LNCaP clone FGC (cell line): Measurements from ENCODE around the gene CEP250.

ENCODE experiments used
- DNase-seq: peaks from one replicate; pipeline ENCODE4 v3.0.0-alpha.2; 2011; ENCODE audit warnings: low read depth
- H3K4me3 ChIP-seq: 2 replicates; pipeline ENCODE4 v1.5.1; 2011; ENCODE audit warnings: mild to moderate bottlenecking, low read depth, low read length, control low read depth
- TF ChIP-seq, protein P1 (sequence below): IDR thresholded peaks from 2 replicates; pipeline ENCODE4 v1.5.1; 2012; ENCODE audit warnings: mild to moderate bottlenecking; ENCODE audit not compliant: control insufficient read depth, insufficient read depth; ENCODE audit errors: extremely low read depth

The CEP250 gene

GRCh38 chr20:35503281-35503680, 47.9 kb downstream of the CEP250 start:
- no peak for DNase-seq
- TF ChIP-seq, protein P1, sequence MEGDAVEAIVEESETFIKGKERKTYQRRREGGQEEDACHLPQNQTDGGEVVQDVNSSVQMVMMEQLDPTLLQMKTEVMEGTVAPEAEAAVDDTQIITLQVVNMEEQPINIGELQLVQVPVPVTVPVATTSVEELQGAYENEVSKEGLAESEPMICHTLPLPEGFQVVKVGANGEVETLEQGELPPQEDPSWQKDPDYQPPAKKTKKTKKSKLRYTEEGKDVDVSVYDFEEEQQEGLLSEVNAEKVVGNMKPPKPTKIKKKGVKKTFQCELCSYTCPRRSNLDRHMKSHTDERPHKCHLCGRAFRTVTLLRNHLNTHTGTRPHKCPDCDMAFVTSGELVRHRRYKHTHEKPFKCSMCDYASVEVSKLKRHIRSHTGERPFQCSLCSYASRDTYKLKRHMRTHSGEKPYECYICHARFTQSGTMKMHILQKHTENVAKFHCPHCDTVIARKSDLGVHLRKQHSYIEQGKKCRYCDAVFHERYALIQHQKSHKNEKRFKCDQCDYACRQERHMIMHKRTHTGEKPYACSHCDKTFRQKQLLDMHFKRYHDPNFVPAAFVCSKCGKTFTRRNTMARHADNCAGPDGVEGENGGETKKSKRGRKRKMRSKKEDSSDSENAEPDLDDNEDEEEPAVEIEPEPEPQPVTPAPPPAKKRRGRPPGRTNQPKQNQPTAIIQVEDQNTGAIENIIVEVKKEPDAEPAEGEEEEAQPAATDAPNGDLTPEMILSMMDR: no peak
- no peak overlapping the region for H3K4me3 ChIP-seq

DNA sequence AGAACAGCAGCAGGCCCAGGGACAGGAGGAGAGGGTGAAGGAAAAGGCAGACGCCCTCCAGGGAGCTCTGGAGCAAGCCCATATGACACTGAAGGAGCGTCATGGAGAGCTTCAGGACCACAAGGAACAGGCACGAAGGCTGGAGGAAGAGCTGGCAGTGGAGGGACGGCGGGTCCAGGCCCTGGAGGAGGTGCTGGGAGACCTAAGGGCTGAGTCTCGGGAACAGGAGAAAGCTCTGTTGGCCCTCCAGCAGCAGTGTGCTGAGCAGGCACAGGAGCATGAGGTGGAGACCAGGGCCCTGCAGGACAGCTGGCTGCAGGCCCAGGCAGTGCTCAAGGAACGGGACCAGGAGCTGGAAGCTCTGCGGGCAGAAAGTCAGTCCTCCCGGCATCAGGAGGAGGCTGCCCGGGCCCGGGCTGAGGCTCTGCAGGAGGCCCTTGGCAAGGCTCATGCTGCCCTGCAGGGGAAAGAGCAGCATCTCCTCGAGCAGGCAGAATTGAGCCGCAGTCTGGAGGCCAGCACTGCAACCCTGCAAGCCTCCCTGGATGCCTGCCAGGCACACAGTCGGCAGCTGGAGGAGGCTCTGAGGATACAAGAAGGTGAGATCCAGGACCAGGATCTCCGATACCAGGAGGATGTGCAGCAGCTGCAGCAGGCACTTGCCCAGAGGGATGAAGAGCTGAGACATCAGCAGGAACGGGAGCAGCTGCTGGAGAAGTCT, 48.6 kb downstream of the CEP250 start:
- TF ChIP-seq, protein P1: no peak

GRCh38 chr20:35504751-35505150, 49.4 kb downstream of the CEP250 start:
- TF ChIP-seq, protein P1: no peak

More for the DNA sequence above, 48.6 kb downstream of the CEP250 start:
- H3K4me3 ChIP-seq: no peak overlapping the region
- DNase-seq: no peak

DNA sequence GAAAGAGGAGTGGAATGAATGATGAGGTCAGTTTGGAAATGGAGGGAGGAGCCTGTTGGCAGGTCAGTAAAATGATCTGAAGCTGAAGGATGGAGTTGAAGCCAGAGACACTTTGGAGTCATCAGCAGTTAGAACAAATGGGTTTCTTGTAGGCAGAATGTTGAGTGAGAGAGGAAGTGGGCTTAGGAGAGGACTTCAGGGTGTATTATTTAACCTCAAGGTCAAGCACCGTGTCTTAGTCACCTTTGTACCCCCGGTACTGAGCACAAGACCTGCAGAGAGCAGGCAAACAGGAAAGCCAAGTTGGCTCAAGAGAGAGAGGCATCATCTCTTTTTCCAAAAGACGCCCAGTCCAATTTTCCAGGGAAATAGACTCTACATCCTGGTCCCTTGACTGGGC, 50.8 kb downstream of the CEP250 start:
- no peak overlapping the region for H3K4me3 ChIP-seq
- no peak for DNase-seq
- TF ChIP-seq, protein P1: no peak

More at GRCh38 chr20:35504751-35505150, 49.4 kb downstream of the CEP250 start:
- H3K4me3 ChIP-seq: no peak overlapping the region
- no peak for DNase-seq

GRCh38 chr20:35506872-35507638, 51.7 kb downstream of the CEP250 start:
- TF ChIP-seq, protein P1: no peak
- DNase-seq: no peak

GRCh38 chr20:35508493-35509218, 53.3 kb downstream of the CEP250 start:
- TF ChIP-seq, protein P1: no peak
- no peak for DNase-seq
- H3K4me3 ChIP-seq: no peak overlapping the region

More at GRCh38 chr20:35506872-35507638, 51.7 kb downstream of the CEP250 start:
- H3K4me3 ChIP-seq: no peak overlapping the region
